GM18508 (cell line): ENCODE data around the gene EFCC1.

Experiments
- ATAC-seq: cut with Tn5 transposase; IDR thresholded peaks from one replicate; pipeline ENCODE4 v1.9.1; 2021; ENCODE audit warnings: moderate number of reproducible peaks; ENCODE audit not compliant: insufficient read depth, unreplicated experiment

EFCC1 gene

DNA sequence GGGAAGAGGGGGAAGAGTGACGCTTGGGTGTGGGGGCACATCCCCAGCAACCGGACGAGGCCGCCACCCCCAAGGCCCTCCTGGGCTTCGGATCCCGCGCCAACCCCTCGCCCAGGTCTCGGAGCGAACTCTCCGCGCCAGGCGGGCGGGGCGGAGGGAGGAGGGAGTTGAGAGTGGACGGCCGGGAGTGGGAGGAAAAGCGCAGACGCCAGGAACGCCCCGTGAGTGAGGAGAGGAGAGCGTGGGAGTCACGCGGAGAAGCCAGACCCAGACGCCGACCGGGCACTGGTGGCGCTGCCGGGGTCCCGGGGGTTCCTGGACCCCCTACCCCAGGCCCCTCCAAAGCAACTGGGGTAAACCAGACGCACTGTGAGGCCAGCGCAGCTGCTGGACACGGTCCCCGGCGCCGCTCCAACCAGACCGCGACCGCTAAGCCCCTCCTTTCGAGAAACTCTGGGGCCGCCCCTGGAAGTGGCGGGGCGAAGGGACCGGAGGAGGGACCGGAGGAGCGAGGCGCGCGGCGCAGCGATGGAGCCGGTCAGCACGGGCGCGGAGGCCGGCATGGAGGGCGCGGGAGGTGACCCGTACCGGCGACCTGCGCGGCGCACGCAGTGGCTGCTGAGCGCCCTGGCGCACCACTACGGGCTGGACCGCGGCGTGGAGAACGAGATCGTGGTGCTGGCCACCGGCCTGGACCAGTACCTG is at the start of gene EFCC1:
Gene EFCC1 (plus strand): TSS at position 204 of the 705 bp plus-strand sequence. CDS start 325 bp downstream, at position 529.
- no peak for ATAC-seq

DNA sequence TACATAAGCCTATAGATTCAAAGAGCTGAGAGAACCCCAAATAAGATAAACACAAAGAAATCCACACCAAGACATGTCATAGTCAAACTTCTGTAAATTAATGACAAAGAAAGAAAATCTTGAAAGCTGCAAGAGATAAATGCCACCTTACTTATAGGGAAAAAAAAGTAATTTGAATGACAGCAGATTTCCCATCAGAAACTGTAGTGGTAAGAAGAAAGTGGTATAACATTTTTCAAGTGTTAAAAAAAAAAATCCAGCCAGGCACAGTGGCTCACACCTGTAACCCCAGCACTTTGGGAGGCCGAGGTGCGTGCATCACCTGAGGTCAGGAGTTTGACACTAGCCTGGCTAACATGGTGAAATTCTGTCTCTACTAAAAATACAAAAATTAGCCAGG is 44.7 kb upstream of the EFCC1 start:
- no peak for ATAC-seq

DNA sequence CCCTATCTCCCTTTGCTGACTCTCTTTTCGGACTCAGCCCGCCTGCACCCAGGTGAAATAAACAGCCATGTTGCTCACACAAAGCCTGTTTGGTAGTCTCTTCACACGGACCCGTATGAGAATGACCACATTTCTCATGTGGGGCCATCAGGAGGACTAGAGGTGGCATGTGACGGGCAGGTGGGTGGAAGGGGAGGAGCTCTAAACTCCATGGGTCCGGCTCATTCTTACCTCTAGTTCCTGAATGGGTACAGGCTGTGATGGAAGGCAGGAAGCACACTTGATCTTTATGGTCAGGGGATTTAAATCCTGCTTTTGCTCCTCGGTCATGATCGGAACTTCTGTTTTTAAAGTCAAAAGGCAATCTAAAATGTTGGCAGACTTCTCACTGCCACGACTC is 35.8 kb upstream of the EFCC1 start:
- ATAC-seq, result no peak

DNA sequence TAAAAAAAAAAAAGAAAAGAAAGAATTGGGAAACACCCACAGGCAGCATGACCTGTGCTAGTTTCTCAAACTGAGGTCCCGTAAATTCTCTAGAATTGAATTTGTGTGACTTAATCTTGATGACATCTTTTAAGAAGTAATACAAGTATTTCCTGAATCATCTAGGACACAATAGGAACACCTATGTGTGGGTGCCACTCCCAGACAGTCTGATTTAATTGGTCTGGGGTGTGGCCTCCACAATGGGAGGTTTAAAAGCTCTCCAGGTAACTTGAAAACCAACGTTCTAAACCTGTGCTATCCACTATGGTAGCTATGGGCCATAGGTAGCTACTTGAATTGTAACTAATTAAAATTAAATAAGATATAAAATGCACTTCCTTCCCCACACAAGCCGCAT is 35.3 kb upstream of the EFCC1 start:
- ATAC-seq, result no peak

GRCh38 chr3:128967748-128968355 is 33.3 kb upstream of the EFCC1 start:
- ATAC-seq, result no peak

- no peak for ATAC-seq
These were observed 30.9 kb upstream of the EFCC1 start for GRCh38 chr3:128969993-128970739.

DNA sequence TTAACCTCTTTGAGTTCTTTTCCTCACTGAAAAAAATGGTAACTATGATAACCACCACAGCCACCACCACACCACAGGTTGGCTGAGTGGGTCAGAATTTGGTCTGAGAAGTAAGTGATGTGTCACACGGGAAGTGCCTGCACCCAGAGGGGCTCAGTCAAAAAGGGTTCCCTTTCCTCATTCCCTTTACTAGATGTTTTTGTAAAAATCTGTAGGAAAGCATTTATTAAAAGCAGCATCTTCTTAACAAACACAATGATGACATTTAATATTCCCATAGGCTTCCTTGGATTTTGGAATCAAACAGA is 30.4 kb upstream of the EFCC1 start:
- no peak for ATAC-seq

GRCh38 chr3:128971421-128972100 is 29.5 kb upstream of the EFCC1 start:
- no peak for ATAC-seq

GRCh38 chr3:128973988-128974564 is 27.0 kb upstream of the EFCC1 start:
- ATAC-seq, result no peak

- no peak for ATAC-seq
These were observed 25.8 kb upstream of the EFCC1 start for GRCh38 chr3:128975276-128975675.

GRCh38 chr3:128983293-128984069 is 17.6 kb upstream of the EFCC1 start:
- no peak for ATAC-seq

DNA sequence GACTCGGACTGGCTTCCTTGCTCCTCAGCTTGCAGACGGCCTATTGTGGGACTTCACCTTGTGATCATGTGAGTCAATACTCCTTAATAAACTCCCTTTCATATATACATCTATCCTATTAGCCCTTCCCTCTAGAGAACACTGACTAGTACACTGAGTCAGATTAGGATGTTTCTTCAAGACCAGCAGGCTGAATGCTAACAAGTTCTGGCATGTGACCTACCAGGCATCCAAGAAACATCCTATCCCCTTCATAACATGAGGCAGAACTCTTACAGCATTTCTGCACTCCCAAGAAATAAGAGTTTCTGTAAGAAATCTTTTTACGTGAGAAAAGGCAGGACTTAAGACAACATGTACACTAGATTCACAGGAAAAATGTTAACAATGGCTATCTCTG is 16.5 kb upstream of the EFCC1 start:
- no peak for ATAC-seq

DNA sequence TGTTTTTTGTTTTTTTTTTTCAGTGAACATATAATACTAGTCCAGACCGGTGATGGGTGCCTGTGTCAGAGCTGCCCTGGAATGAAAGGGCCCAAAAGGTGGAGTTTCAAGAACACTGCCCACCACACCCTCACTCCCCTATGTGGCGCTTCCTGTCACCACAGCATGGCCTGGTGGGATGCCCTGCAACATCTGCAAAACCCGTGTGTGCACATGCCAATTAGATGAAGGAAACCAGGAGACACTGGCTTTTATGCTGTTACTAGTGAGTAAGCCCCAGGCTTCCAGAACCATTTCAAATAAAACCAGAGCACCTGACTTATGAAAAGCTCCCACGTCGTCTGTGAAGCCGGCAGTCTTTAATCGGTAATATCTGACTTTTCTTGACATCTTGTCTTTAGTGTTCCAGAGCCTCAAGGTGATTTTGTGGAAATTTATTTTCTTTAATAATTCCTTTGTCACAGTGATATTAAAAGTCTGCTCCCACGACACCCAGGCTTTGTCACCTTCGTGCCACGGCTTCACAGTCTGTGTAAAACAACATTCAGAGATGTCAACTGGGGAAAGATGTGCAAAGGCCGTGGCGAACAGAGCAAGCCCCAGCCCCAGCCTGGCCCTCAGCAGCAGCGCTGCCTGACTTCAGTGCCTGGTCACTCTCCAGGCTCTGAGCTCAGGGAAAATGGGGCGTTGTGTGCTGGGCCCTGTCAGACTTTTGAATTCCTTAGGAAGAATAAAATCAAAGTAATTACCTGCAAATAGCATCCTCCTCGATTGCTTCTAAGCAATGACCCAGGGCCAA is 13.6 kb upstream of the EFCC1 start:
- no peak for ATAC-seq

DNA sequence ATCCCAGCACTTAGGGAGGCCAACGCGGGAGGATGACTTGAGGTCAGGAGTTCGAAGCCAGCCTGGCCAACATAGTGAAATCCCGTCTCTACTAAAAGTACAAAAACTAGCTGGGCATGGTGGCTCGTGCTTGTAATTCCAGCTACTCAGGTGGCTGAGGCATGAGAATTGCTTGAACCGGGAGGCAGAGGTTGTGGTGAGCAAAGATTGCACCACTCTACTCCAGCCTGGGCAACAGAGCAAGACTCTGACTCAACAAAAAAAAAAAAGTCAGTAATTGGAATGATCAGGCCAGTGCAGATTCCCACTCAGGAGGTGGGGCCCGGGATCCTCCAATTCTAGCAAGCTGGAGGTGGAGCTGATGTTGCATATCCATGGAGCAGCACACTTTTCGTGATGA is 12.8 kb upstream of the EFCC1 start:
- no peak for ATAC-seq

DNA sequence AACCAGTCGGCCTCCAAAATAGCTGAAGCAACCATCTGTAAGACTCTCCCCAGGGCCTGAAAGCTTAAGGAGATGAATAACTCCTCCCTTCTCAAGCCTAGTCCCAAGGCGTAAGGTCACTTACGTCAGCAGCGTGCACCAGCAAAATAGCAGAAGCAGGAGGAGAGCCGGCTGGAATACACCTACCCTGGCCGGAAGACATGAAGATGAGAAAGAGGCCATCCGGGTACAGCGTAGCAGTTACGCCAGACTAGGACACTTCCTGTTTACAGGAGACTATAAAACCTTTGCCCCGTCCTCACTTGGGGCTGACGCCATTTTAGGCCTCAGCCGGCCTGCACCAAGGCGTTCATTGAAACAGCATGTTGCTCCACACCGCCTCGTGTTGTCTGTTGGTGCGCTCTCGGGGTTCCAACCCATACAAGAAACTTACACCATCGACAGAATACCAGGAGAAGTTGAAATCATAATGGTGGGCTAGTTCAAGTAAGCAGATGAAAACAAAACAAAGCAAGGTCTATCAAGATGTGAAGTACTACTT is 9.7 kb upstream of the EFCC1 start:
- ATAC-seq, result no peak

DNA sequence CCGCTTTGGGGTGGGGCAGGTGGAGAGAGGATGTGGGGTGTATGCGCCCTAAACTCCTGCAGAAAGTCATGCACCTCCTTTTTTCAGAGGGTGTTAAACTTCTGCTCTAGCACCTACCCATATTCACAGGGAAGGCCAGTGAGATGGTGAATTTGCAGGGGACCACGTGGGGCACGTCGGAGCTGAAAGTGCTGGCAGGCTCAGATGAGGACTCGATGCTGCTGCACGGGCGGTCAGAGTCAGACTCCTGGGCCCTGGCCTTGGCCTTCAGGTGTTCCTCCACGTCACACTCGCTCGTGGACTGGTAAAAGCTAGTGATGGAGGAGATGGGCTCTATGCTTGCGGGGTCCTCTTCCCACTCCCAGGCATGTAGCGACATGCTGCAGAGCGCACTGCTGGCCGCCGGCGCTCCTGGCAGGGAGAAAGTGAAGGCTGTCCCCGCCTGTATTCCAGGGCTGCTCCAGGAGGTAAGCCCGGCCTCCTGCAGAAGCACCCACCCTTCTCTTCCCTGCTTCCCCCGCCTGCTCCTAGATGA is 8.1 kb upstream of the EFCC1 start:
- no peak for ATAC-seq

- no peak for ATAC-seq
These were observed 7.5 kb upstream of the EFCC1 start, which contains the start of gene CFAP92 for GRCh38 chr3:128993461-128994172. CFAP92 (minus strand) TSS chr3:128994076; CDS start chr3:128993304, 772 bp downstream.

- no peak for ATAC-seq
These were observed 7.0 kb upstream of the EFCC1 start for GRCh38 chr3:128994173-128994512.
